ENCODE results near the gene SIT1.
"Not testable (repeated sequence)": the region's sequence is repeated elsewhere in the genome, so short reads cannot be mapped to it uniquely, and the experiment has no call there.

SIT1 gene

DNA sequence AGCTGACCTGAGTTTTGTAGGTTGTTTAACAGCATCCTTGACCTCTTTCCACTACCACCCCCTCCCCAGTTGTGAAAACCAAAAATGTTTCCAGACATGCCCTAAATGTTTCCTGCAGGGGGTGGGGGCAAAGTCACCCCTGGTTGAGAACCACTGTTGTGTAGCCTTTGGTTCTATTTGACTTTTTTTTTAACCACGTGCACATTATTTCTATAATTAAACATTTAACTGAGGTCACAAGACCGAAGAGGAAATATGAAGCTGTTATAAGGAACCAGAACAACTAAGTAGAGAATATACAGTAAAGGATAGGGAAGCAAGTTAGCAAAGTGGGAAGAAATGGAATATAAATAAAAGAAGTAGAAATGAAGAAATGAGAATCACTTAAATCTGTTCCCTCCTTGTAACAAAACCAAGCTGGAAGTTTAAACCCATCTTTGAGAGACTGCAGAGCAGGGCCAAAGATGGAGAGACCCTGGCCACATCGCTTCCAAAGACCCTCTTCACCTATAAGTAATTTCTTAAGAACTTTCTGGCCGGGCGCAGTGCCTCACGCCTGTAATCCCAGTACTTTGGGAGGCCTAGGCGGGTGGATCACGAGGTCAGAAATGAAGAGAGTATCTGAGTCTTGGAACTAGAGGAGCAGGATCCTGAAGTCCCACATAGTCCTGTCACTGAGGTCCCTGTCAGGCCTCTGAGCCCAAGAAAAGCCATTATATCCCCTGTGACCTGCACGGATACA, 14.4 kb downstream of the SIT1 start:
- no peak for DNase-seq

DNA sequence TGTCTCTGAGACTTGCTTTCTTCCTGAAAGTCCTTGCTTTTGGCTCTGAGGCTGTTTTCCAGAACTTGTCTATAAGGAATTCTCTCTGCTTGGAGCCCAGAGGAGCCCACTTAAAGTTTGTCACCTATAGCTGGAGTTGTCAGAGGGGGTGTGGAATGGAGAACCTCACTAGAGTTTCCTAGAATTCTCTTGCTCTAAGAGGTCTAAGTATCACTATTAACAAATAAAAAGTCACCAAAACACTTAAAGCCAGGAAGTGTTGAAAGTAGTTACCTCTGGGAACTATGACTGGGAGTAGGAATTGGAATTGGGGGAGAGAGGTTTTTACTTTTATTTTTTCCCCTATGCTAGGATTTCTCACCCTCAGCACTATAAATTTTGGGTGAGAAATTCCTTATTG, 15.0 kb downstream of the SIT1 start:
- DNase-seq = no peak

- no peak for DNase-seq
Measured at GRCh38 chr9:35629597-35629996, 21.1 kb downstream of the SIT1 start.

GRCh38 chr9:35628389-35628991, 22.2 kb downstream of the SIT1 start:
- DNase-seq = no peak

DNA sequence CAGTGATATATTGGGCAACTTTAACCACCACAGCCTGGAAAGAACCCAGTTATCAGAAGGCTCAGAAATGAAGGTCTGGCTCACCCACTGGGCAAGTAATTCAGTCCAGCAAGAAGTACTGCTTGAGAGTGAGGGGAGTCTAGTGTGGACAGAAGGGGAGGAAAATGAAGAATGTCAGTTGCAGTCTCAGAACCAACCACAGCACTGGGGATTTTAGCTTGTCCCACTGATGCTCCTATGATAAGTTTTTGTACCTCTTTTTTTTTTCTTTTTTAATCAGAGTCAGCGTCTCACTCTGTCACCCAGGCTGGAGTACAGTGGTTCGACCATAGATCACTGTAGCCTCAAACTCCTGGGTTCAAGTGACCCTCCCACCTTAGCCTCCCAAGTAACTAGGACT, 23.2 kb downstream of the SIT1 start:
- DNase-seq = no peak

DNA sequence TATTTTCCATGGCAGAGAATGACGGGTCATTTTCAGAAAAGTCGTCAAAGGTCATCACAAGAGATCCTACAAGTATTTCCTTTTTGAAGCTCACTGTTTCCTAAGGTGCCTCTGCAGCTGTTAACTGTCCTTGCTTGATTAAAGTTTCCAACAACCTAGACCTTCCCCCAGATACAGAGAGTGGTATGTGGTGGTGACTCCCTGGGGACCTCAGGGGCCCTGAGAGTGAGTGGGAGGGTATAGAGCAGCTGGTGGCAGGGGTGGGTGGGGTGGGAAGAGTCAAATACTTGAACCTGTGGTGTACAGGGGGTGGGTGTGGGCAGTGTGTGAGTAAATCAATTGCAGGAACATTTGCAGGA, 31.0 kb downstream of the SIT1 start:
- peak; percentile 32 for DNase-seq

DNA sequence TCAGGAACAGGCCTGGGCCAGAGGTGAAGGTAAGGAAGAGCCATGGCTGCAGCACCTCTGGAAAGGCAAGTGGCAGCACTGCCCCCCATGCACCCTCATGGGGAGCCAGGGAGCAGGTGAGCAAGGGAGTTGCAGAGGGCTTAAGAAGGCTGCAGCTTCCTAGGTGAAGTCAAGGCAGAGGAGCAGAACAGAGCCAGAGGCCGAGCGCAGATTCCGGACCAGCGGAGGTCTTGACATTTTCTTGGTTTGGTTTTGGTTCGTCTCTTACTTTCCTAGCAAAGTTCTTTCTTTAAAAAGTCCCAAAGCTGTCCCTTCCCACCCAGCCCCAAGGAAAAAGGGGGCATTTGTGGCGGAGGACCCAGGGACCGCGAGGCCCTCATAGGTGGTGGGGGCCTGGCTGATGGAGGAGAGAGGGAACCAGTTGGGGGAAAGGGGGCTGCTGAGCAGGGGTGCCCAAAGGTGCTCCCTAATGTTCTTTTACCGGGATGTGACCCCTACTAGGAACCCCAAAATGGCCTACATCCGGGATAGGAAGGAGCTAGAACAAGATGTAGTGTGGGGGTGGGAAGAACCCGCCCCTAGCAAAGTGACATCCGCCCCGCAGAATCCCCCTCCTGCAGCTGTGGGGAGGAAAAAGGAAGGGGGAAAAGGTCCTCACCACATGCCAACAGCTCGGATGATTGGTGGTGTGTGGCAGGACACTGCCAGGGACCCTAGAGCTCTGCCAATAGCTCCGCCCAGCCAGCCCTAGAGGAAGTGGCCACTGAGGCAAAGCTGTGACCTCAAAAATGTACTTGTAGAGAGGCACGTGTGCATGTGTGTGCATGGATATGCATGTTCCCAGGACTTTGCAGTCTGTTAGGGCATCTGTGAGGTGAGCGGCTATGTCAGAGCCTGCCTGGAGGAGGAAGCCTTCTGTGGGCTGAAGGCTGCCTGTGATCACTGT, 31.6 kb downstream of the SIT1 start:
- DNase-seq = peak; percentile 39

- DNase-seq = no peak
Measured at GRCh38 chr9:35618325-35618727, 32.4 kb downstream of the SIT1 start, which contains the start of gene CD72. Gene CD72, minus strand, starts transcription at chr9:35618413. Its CDS starts 110 bp downstream, at chr9:35618303.

DNA sequence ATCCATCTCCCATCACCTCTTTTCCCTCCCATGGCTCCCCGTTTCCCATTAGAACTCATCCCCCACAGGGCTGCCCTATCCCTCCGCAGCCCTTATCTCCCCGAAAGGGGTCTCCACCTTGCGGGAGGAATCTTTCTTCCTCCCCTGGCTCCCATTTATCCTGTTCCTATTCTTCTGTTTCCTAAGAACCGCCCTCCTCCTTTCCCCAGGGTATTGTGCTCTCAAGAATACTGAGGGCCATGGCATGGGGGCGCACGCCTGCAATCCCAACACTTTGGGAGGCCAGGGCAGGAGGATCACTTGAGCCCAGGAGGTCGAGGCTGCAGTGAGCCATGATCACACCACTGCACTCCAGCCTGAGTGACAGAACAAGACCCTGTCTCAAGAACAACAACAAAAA, 33.2 kb downstream of the SIT1 start:
- no peak for DNase-seq

DNA sequence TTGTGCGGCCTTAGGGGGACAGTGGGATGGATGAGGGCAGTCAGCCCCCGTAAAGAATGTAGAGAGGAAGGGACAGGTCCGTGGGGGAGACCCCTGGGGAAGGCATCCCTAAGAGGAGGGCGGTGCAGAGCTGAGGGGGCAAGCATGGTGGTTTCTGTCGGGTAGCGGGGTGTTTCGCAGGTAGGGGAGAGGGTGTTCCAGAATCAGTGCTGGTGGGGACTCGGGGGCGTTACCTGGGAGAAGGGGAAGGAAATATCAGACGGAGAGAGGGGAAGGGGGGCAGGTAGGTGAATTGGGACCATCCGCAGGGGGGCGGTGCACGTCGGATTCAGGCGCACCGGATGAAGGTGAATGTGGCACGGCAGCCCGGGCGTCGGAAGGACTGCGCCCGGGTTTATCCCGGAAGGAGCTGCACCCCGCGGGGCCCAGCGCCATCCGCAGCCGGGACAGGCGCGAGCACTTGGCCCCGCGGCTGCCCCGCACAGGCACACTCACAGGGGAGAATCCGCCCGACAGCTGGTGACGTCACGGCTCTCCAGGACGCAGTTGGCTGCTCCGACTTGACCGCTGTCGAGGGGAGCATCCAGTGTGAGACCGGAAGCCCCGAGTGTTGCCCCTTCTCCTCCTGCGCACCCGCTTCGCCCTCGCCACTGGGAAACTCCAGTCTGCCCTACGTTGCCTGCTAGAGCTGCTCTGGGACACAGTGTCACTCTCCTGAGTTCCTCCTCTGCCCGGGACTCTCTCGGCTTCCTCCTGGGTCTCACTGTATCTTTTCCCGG, 33.9 kb downstream of the SIT1 start:
- DNase-seq = peak; percentile 69

DNA sequence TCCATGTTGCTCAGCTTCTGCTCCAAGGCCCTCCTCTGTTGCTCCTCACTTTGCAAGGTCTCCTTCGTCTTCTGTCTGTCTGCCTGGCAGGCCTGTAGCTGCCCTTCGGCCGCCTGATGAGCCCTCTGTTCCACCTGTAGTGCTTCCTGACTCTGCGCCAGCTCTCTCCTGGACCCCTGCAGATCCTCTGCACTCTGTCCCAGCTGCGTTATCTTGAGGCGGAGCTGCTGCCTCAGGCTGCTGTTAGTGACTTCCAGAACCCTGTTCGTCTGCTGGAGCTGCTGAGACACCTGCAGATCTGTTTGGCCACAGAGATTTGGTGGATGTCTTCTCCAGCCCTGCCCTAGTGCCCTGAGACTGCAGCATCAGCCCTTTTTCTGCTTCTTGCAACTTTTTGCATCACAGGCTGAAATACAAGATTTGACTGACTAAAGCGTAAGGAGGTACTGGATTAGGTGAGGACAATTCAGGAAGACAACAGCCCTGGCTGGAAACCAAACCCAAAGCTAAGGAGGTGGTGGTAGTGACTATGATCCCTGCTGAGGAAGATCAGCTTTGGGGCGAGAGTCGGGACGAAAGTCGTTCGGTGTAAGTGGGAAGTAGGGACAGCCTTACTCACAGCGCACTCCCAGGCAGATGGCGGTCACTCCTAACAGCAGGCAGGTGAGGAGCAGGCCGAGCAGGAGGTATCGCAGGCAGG, 34.6 kb downstream of the SIT1 start:
- no peak for DNase-seq

DNA sequence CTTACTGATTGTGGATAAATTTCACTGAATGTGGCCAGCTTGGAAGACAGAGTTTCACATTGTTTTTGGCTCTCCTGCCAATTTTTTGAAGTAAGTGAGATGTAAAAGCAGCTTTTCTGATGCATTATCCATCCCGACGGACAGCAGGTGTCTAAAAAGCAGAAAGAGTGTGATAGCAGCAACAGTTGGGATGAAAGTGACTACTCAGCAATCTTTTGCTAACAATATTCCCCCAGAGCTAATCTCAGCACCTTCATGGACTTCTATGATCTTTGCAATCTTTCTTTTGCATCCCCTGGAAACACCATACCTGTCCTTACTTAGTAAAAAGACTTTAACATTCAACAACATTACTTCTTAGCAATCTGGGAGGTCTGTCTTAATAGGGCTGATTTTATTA, 37.9 kb downstream of the SIT1 start:
- DNase-seq = no peak

DNA sequence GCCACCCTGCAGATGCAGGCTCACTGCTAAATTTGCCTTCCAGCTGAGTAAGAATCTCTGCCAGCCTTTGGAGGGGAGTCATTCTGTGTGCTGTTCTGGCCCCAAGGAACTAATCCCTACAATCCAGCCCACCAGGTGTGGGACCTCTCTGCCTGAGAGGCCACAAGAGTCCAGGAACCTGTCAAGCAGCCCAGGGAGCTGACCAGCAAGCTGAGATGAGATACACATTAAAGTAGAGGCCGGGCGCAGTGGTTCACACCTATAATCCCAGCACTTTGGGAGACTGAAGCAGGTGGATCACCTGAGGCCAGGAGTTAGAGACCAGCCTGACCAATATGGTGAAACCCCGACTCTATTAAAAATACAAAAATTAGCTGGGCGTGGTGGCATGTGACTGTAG, 38.7 kb downstream of the SIT1 start:
- DNase-seq = not testable (repeated sequence)

- peak; percentile 65 for DNase-seq
Measured at GRCh38 chr9:35611230-35611797, 39.4 kb downstream of the SIT1 start.

DNA sequence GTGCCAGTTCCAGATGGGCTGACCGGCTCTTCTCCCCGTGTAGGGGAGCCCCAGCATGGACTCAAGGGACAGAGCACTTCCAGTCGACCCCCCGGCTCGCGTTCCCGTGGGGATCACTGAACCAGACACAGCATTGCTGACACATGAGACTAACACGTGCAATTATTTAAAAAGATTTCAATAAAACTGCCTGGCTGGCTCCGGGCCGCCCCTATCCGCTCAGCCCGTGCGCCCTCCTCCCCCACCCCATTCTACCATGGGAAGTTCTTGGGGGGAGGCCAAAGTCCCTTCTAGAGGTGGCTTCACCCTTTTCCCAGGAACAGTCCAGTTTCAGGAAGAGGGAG, 40.9 kb downstream of the SIT1 start:
- no peak for DNase-seq

- no peak for DNase-seq
Measured at GRCh38 chr9:35609001-35609819, 41.5 kb downstream of the SIT1 start.

GRCh38 chr9:35608221-35608620, 42.5 kb downstream of the SIT1 start:
- DNase-seq = no peak

- DNase-seq = no peak
Measured at GRCh38 chr9:35606726-35607125, 44.0 kb downstream of the SIT1 start.

GRCh38 chr9:35606138-35606504, 44.6 kb downstream of the SIT1 start:
- no peak for DNase-seq

DNA sequence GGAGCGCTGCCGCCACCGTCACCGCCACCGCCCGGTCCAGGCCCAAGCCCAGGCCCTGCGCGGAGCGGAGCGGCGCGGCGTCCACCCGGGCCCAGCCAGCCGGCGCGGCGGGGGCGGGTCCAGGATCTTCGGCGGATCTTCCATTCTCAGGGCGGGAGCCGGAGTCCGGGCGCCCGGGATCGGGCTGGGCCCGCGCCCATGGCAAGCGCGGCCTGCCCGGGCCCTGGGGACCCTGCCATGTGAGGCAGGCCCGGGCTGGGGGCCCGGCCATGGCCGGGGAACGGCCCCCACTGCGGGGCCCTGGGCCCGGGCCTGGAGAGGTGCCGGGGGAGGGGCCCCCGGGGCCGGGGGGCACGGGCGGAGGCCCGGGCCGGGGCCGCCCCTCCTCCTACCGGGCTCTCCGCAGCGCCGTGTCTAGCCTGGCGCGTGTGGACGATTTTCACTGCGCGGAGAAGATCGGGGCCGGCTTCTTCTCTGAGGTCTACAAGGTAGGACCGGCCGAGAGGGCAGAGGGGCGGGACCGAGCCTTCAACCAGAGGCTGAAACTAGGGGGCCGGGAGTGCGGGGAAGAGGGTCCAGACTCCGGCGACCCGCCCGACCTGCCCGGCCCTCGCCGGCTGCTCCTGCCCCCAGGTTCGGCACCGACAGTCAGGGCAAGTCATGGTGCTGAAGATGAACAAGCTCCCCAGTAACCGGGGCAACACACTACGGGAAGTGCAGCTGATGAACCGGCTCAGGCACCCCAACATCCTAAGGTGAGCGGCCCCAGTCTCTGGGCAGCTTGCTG, 45.2 kb downstream of the SIT1 start:
- peak; percentile 38 for DNase-seq

Data from stimulated activated CD4-positive, alpha-beta T cell treated with anti-CD3 and anti-CD28 coated beads, Interleukin-4, amount 100 ng/mL, for 24 hours (primary cell).